GM13976 (cell line): Measurements from ENCODE around the gene DNER.
"Not testable (repeated sequence)": the region's sequence is repeated elsewhere in the genome, so short reads cannot be mapped to it uniquely, and the experiment has no call there.

Source experiments
- DNase-seq: peaks from one replicate; pipeline ENCODE4 v3.0.0; 2012; ENCODE audit warnings: low spot score
- in situ Hi-C: fragments of 300-500 bp; cut with MboI; formaldehyde crosslinking; loops from one replicate; pipeline ENCODE4 v1.12.0; 2022; ENCODE audit warnings: low sequenced_read_pairs, mixed read lengths, inconsistent platforms; ENCODE audit not compliant: unreplicated experiment
- TF ChIP-seq, protein P1 (sequence below): IDR thresholded peaks from 2 replicates; pipeline ENCODE4 v1.5.1; 2012; ENCODE audit warnings: borderline replicate concordance, mild to moderate bottlenecking; ENCODE audit not compliant: insufficient read depth; ENCODE audit errors: extremely low read depth, missing control alignments, control extremely low read depth

The DNER gene

DNA sequence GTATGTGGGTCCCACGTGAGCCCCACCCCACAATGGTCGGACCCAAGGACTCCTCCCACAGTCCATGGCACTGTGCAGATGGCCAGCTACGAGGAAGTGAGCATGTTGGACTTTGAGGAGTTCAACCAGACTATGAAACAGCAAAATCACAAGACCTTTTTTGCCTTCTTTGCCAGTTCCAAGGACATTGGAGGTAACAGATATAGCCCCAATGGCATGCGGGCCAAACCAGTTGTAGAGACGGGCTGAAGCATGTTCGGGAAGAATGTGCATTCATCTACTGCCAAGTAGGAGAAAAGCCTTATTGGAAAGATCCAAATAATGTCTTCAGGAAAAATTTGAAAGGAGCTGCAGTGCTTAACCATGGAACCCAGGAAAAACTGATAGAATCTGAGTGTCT lies 12.6 kb downstream of the DNER start:
- TF ChIP-seq, protein P1, sequence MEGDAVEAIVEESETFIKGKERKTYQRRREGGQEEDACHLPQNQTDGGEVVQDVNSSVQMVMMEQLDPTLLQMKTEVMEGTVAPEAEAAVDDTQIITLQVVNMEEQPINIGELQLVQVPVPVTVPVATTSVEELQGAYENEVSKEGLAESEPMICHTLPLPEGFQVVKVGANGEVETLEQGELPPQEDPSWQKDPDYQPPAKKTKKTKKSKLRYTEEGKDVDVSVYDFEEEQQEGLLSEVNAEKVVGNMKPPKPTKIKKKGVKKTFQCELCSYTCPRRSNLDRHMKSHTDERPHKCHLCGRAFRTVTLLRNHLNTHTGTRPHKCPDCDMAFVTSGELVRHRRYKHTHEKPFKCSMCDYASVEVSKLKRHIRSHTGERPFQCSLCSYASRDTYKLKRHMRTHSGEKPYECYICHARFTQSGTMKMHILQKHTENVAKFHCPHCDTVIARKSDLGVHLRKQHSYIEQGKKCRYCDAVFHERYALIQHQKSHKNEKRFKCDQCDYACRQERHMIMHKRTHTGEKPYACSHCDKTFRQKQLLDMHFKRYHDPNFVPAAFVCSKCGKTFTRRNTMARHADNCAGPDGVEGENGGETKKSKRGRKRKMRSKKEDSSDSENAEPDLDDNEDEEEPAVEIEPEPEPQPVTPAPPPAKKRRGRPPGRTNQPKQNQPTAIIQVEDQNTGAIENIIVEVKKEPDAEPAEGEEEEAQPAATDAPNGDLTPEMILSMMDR, result no peak
- in situ Hi-C loops, result no loop called here
- DNase-seq, result no peak

DNA sequence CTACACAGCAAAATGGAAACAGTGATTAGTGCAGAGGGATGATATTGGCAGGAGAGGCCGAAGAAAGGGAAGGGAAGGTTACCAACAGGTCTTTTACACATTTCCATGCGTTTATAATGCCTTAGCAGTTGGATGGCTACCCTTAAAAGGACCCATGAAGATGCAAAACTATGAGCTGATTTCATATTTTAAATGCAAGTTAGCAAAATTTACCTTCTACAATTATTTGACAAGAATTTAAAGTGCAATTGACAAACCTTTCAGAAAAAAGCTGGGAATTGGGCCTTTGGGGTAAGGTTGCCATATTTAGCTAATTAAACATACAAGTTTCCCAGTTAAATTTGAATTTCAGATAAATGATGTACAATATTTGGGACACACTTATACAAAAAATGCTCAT lies 13.3 kb downstream of the DNER start:
- no peak for DNase-seq
- TF ChIP-seq, protein P1, result no peak
- in situ Hi-C loops, result no loop called here

DNA sequence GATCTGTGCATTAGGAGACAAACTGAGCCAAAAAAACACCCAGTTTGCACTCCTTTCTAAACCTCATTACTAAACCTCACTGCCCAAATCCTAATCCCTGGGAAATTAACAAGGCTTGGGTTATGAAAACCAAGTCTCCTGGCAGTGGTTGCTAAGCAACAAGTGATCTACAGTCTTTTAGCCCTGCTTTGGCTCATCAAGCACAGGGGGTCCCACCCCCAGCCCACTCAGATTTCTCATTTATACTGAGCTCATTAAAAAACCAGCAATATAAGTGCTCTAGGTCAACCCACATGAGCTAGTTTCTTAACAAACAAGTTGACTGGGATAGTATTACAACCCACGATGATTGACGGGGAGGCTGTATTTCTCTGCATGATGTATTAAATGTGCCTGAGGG lies 18.4 kb downstream of the DNER start:
- in situ Hi-C loops, result no loop called here
- TF ChIP-seq, protein P1, result no peak
- no peak for DNase-seq

DNA sequence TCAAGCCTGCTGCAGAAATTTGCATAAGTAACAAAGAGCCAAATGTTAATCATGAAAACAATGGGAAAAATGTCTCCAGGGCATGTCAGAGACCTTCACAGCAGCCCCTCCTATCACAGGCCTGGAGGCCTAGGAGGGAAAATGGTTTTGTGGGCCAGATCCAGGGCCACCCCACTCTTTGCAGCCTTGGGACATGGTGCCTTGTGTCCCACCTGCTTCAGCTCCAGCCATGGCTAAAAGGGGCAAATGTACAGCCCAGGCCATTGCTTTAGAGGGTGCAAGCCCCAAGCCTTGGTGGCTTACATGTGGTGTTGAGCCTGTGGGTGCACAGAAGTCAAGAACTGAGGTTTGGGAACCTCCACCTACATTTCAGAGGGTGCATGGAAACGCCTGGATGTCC lies 20.5 kb downstream of the DNER start:
- in situ Hi-C loops, DNase-seq: not testable (repeated sequence)

DNA sequence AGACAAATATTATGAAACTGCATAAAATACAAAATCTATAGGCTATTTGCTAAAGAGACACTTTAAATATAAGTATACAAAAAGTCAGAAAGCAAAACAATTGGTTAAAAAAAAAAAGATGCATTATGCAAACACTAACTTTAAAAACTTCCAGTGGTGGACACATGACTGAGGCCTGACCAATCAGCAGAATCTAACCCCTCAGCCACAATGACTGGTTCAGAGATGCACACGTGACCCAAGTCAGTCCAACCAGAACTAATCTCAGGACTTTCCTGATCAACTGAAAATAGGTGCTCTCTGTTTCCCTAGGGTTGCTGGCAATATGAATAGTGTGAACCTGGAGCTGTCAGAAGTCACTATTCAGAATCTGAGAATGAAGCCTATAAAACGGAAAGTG lies 22.7 kb downstream of the DNER start:
- no peak for DNase-seq
- in situ Hi-C loops, result no loop called here
- TF ChIP-seq, protein P1, result no peak

DNA sequence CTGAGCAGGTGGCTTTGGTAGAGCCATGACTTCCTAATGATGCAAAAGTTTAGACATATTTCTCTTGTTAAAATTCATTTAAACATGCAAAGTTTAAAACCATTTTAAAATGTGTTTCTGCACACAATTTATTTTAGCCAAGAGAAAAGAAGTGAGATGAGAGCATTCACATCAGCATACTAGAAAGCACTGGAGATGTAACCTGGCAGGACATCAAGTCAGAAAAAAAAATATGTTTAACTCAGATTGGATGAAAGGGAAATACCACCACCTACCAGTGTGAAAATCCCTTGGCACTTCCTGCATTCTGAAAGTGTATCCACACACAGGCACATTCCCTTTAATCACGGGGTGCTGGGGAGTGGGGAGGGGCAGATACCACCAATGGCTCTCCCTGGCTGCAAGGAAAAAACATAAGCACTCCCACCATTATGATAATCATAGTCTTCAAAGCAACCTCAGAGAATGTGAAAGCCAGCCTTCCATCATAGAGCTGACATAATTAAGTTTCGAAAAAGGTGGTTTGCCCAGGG lies 25.0 kb downstream of the DNER start:
- no peak for DNase-seq
- in situ Hi-C loops, result no loop called here
- TF ChIP-seq, protein P1, result no peak

DNA sequence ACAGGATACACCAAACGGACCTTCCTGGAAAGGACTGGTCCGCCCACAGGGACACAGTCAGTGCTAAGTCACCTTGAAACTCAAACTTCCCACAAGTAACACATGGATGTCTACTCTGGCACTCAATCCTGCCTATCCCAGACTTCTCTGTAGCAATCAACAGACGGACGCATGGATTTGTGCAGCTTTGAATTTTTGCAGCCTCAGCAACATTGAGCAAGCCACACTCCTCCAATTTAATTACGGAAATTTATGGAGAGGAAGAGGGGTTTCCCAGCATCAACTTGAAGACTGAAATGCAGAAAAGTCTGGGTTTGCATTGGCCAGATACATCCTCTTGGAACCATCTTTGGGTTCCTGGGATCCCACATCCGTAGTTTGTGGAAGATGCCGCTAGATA lies 26.2 kb downstream of the DNER start:
- DNase-seq, result no peak
- TF ChIP-seq, protein P1, result no peak
- in situ Hi-C loops, result no loop called here
